ENCODE results near the gene LOXHD1. TPM values are rescaled to one million over a fixed set of nuclear protein-coding genes. Genes with fewer than 3 reads are reported as not detected.

LOXHD1 gene
- total RNA-seq, 1 donor from 2014 or later: not detected

DNA sequence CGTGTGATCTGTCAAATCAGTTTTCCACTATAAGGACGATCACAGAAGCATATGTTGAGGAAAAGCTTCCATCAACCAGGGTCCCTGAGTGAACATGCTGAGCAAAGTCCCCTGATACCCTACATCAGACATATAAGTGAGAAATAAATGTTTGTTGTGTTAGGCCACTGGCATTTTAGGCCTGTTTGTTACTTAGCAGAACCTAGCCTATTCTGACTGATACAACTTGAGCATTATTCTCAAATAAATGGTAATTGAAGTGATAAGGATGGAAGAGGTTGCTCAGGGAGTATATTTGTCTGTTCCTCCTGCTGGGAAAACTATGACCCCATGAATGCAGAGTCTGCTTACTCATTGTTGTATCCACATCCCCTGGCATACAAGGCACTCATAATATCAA, 106.4 kb downstream of the LOXHD1 start:
- no peaks in the 10 kb centered on the region for H3K9me3 Mint-ChIP-seq
- no peaks in the 10 kb centered on the region for H3K36me3 Mint-ChIP-seq
- peaks cover 14% of the 10 kb centered on the region for H3K27me3 Mint-ChIP-seq
- DNase-seq (ENCODE audit: extremely low spot score, unreplicated experiment): no peak
- H3K27ac Mint-ChIP-seq: no peak overlapping the region
- H3K4me1 Mint-ChIP-seq (ENCODE audit: unreplicated experiment): no peaks in the 10 kb centered on the region
- TF ChIP-seq, protein P1, sequence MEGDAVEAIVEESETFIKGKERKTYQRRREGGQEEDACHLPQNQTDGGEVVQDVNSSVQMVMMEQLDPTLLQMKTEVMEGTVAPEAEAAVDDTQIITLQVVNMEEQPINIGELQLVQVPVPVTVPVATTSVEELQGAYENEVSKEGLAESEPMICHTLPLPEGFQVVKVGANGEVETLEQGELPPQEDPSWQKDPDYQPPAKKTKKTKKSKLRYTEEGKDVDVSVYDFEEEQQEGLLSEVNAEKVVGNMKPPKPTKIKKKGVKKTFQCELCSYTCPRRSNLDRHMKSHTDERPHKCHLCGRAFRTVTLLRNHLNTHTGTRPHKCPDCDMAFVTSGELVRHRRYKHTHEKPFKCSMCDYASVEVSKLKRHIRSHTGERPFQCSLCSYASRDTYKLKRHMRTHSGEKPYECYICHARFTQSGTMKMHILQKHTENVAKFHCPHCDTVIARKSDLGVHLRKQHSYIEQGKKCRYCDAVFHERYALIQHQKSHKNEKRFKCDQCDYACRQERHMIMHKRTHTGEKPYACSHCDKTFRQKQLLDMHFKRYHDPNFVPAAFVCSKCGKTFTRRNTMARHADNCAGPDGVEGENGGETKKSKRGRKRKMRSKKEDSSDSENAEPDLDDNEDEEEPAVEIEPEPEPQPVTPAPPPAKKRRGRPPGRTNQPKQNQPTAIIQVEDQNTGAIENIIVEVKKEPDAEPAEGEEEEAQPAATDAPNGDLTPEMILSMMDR (conservative IDR thresholded peaks at IDR 0.05): no peak
- H3K4me3 Mint-ChIP-seq: no peak overlapping the region

DNA sequence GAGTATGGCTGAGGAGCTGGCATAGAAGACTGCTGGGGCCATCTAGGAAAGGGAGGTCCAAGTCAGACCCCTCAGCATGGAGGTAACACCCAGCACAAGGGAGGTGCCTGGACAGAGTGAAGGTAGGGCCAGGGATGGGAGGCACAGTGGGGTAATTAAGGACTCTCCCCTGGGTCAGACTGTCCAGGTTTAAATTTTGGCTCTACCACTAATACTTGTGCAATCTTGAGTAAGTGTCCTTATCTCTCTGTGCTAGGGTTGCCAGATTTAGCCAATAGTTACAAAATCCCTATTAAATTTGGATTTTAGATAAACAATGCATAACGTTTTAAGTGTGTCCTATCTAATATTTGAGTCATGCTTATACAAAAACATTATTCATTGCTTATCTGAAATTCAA, 109.5 kb downstream of the LOXHD1 start:
- H3K36me3 Mint-ChIP-seq: no peaks in the 10 kb centered on the region
- H3K9me3 Mint-ChIP-seq: no peaks in the 10 kb centered on the region
- TF ChIP-seq, protein P1 (conservative IDR thresholded peaks at IDR 0.05): no peak
- H3K27me3 Mint-ChIP-seq: peaks cover 14% of the 10 kb centered on the region
- no peaks in the 10 kb centered on the region for H3K4me1 Mint-ChIP-seq (ENCODE audit: unreplicated experiment)
- no peak overlapping the region for H3K27ac Mint-ChIP-seq
- no peak for DNase-seq (ENCODE audit: extremely low spot score, unreplicated experiment)
- H3K4me3 Mint-ChIP-seq: no peak overlapping the region

DNA sequence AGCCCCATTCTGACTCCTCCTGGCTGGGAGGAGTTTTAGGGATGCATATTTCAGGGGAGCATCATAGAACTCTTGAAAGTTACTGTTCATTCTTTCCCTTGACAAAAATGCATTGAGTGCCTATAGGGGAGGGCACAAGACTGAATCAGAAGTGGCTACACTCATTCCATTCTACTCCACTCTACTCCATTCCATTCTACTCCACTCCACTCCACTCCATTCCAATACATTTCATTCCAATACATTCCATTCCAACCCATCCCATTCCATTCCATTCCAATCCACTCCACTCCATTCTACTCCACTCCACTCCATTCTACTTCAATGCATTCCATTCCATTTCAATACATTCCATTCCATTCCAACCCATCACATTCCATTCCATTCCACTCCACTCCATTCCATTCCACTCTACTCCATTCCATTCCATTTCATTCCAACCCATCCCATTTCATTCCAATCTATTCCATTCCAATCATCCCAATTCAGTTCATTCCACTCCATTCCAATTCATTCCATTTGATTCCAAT, 110.8 kb downstream of the LOXHD1 start:
- Mint-ChIP-seq H3K27ac (no peak overlapping the region), H3K36me3 (no peaks in the 10 kb centered on the region), H3K9me3 (no peaks in the 10 kb centered on the region)

DNA sequence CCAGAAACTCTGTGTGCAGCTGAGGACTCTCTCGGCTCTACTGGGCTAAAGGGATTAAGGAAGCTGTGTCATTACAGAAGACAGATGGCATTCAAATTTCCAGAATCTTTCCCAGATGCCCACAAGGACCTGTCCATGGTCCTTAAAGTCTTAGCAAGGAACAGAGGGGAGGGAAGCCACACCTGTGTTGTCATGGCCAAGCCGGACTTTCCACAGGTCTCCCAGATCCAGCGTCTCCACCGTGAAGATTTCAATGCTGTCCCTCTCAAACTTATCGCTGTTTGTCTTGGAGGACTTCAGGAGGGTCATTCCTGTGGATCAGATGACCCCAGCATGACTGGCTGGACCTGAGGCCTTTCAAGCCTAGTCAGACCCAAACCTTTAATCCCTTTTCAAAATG, 114.5 kb downstream of the LOXHD1 start:
- H3K27me3 Mint-ChIP-seq: peaks cover 9% of the 10 kb centered on the region
- no peaks in the 10 kb centered on the region for H3K9me3 Mint-ChIP-seq
- TF ChIP-seq, protein P1 (conservative IDR thresholded peaks at IDR 0.05): no peak
- no peak overlapping the region for H3K4me3 Mint-ChIP-seq
- no peak for DNase-seq (ENCODE audit: extremely low spot score, unreplicated experiment)
- H3K4me1 Mint-ChIP-seq (ENCODE audit: unreplicated experiment): no peaks in the 10 kb centered on the region
- H3K27ac Mint-ChIP-seq: no peak overlapping the region
- no peaks in the 10 kb centered on the region for H3K36me3 Mint-ChIP-seq

More for the DNA sequence above, 110.8 kb downstream of the LOXHD1 start:
- DNase-seq (ENCODE audit: extremely low spot score, unreplicated experiment): no peak
- H3K27me3 Mint-ChIP-seq: peaks cover 9% of the 10 kb centered on the region
- H3K4me1 Mint-ChIP-seq (ENCODE audit: unreplicated experiment): no peaks in the 10 kb centered on the region
- no peak overlapping the region for H3K4me3 Mint-ChIP-seq
- TF ChIP-seq, protein P1 (conservative IDR thresholded peaks at IDR 0.05): no peak

DNA sequence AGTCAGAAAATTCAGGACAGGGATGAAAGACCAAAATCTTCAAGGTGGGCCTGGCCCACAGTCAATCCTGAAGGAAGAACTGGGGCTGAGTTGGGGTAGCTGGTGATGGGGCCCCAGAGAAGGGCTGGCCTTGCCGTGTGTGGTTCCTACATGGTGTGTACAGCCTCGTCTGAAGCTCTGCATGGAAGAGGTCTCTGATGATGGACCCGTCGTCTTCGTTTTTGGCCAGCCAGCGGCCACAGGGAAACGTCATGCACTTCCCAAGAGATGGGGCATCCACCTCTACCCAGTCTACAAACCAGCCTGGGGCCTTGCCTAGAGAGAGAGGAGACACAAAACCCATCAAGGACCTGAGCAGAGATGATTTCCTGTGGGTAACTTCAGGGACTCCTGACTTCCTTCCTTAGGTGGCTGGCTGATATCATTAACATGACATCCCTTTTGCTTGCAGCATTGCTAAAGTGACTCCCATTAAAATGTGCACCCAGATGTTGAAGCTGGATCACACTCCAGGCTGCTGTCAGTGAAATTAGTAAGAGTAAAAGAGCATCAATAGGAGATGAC, 115.3 kb downstream of the LOXHD1 start:
- Mint-ChIP-seq H3K4me3 (no peak overlapping the region), H3K4me1 (ENCODE audit: unreplicated experiment) (no peaks in the 10 kb centered on the region), H3K27me3 (peaks cover 16% of the 10 kb centered on the region), H3K27ac (no peak overlapping the region), H3K9me3 (no peaks in the 10 kb centered on the region), H3K36me3 (no peaks in the 10 kb centered on the region)
- TF ChIP-seq, protein P1 (conservative IDR thresholded peaks at IDR 0.05): no peak
- DNase-seq (ENCODE audit: extremely low spot score, unreplicated experiment): no peak

All from type B pancreatic cell (in vitro differentiated cells).